ENCODE measurements around the gene TMCO4. TPM values are rescaled to one million over a fixed set of nuclear protein-coding genes. Genes with fewer than 3 reads are reported as not detected.
"Not testable (repeated sequence)": the region's sequence is repeated elsewhere in the genome, so short reads cannot be mapped to it uniquely, and the experiment has no call there.

TMCO4 gene
- total and polyA plus RNA-seq, 2 of the 4 experiments (the other 2 are of a cell fraction): 7.3 to 8.6 TPM

- dilution Hi-C loops (cut with HindIII; ENCODE audit: low sequenced_read_pairs, unreplicated experiment); H2AFZ ChIP-seq (replicated peaks; ENCODE audit: low read length, poor library complexity); H2AK9ac ChIP-seq (replicated peaks; ENCODE audit: low read depth, low read length, poor library complexity); H2BK15ac ChIP-seq (ENCODE audit: low read depth, low read length); BruUV-seq (replicated peaks); H3K4ac ChIP-seq (ENCODE audit: low read depth, low read length); H3K14ac ChIP-seq (replicated peaks; ENCODE audit: low read depth, low read length); H3K18ac ChIP-seq (ENCODE audit: low read depth, low read length); H4K8ac ChIP-seq (ENCODE audit: low read depth in 2 of 2, low read length in 2 of 2); H3K9me3 ChIP-seq (ENCODE audit: control insufficient read depth, insufficient read depth, low read length); H4K20me1 ChIP-seq (ENCODE audit: insufficient read depth, low read length); H4K91ac ChIP-seq (ENCODE audit: insufficient read depth, low read depth, low read length); H3K4me1 ChIP-seq (ENCODE audit: control insufficient read depth, insufficient read depth, low read length); H3K9me1 ChIP-seq (ENCODE audit: insufficient read depth, low read length); ATAC-seq (ENCODE audit: low read depth); H2BK120ac ChIP-seq (ENCODE audit: low read depth, low read length); H3K4me2 ChIP-seq (ENCODE audit: low read depth, low read length); H3K27ac ChIP-seq (ENCODE audit: insufficient read depth, low read length); DNase-seq; CTCF ChIA-PET; intact Hi-C loops (cut with micrococcal nuclease); H2BK5ac ChIP-seq (ENCODE audit: low read depth, low read length, poor library complexity, severe bottlenecking); H3K9ac ChIP-seq (ENCODE audit: low read depth, low read length); H3K23ac ChIP-seq (ENCODE audit: low read depth, low read length); H4K5ac ChIP-seq (ENCODE audit: low read depth, low read length); H3K56ac ChIP-seq (ENCODE audit: extremely low read depth, insufficient read depth, low read length); H2AK5ac ChIP-seq (ENCODE audit: low read depth, low read length); POLR2A ChIA-PET (ENCODE audit: unreplicated experiment); H3K4me3 ChIP-seq (ENCODE audit: insufficient read depth, low read depth, low read length); H2BK20ac ChIP-seq (ENCODE audit: low read depth, low read length); H3K36me3 ChIP-seq (ENCODE audit: control insufficient read depth, insufficient read depth, low read length); in situ Hi-C loops (cut with MboI; ENCODE audit: low sequenced_read_pairs); H3K79me1 ChIP-seq (ENCODE audit: low read depth in 1 of 2, low read length in 2 of 2): not testable (repeated sequence)
- no CpG with 5 or more reads among the region's 9 CpGs for WGBS, 2 experiments (ENCODE audit: extremely low coverage in 2 of 2, insufficient read length in 1 of 2)
- TF ChIP-seq CEBPB (IDR thresholded peaks at IDR 0.05; ENCODE audit: low read depth, low read length): 0 out of 2 replicates have a peak, but pooled peaks have one; percentile 32
- peaks cover 14% of the 10 kb centered on the region for H3K27me3 ChIP-seq (ENCODE audit: control insufficient read depth, insufficient read depth, low read length)
Measured at GRCh38 chr1:19847334-19847733, 47.6 kb upstream of the TMCO4 start.
